GM19324 (cell line): Measurements from ENCODE around the gene MLST8.
"Not testable (repeated sequence)": the region's sequence is repeated elsewhere in the genome, so short reads cannot be mapped to it uniquely, and the experiment has no call there.

Experiments
- ATAC-seq: cut with Tn5 transposase; IDR thresholded peaks from one replicate; pipeline ENCODE4 v1.9.1; 2021; ENCODE audit warnings: mild to moderate bottlenecking, moderate library complexity; ENCODE audit not compliant: unreplicated experiment, low FRiP score

The MLST8 gene

GRCh38 chr16:2242598-2242997 lies 37.3 kb downstream of the MLST8 start:
- ATAC-seq, result no peak

- ATAC-seq, result no peak
Observed at GRCh38 chr16:2243031-2243528, 37.8 kb downstream of the MLST8 start.

GRCh38 chr16:2243781-2244180 lies 38.5 kb downstream of the MLST8 start:
- no peak for ATAC-seq

- ATAC-seq, result no peak
Observed at GRCh38 chr16:2244301-2244700, 39.0 kb downstream of the MLST8 start.

GRCh38 chr16:2244926-2245795 lies 39.9 kb downstream of the MLST8 start:
- ATAC-seq, result no peak

GRCh38 chr16:2246301-2246885 lies 41.1 kb downstream of the MLST8 start:
- no peak for ATAC-seq

- ATAC-seq, result no peak
Observed at GRCh38 chr16:2250652-2251295, 45.5 kb downstream of the MLST8 start.

- peak; percentile 89 for ATAC-seq
Observed at GRCh38 chr16:2251296-2252111, 46.2 kb downstream of the MLST8 start, which contains the start of gene ECI1. TSS of gene ECI1 (minus strand) at chr16:2251587. CDS start at chr16:2251566, 21 bp downstream.

- ATAC-seq, result no peak
Observed at GRCh38 chr16:2252806-2253148, 47.5 kb downstream of the MLST8 start.

- ATAC-seq, result no peak
Observed at GRCh38 chr16:2253293-2253692, 48.0 kb downstream of the MLST8 start.

- ATAC-seq, result no peak
Observed at GRCh38 chr16:2256531-2257140, 51.4 kb downstream of the MLST8 start.

GRCh38 chr16:2257726-2258125 lies 52.5 kb downstream of the MLST8 start:
- ATAC-seq, result no peak

- not testable (repeated sequence) for ATAC-seq
Observed at GRCh38 chr16:2258530-2258929, 53.3 kb downstream of the MLST8 start.
